A673 (cell line): ENCODE data around the gene RNF121. TPM values are rescaled to one million over a fixed set of nuclear protein-coding genes. Genes with fewer than 3 reads are reported as not detected.

Source experiments
- BruUV-seq: library from RNA; stranded (reverse); fragments of 400-500 nt; replicated peaks from 2 replicates; lab custom pipeline; 2021; lab: Mats Ljungman, UMichigan
- CTCF ChIA-PET: fragments of 300-600 bp; sonication (Branson Sonifier 250); formaldehyde crosslinking; loops from one replicate; lab custom pipeline; 2022; ENCODE audit warnings: antibody characterized with exemption; lab: Charles Lee
- POLR2A ChIA-PET: fragments of 300-600 bp; sonication (Branson Sonifier 250); formaldehyde crosslinking; loops from one replicate; lab custom pipeline; 2022; ENCODE audit warnings: antibody characterized with exemption; ENCODE audit not compliant: low non-redundant PET; lab: Charles Lee
- DNase-seq: peaks from one replicate; pipeline ENCODE4 v3.0.0-alpha.2; 2015; ENCODE audit warnings: low spot score
- H3K27ac ChIP-seq: fragments of 200-600 bp; sonication (generic); 2 replicates; pipeline ENCODE4 v1.5.1; 2016; ENCODE audit warnings: mixed run types, low read depth, mild to moderate bottlenecking, mixed read lengths, antibody characterized with exemption, low read length; ENCODE audit not compliant: poor library complexity, severe bottlenecking
- H3K27me3 ChIP-seq: fragments of 200-600 bp; sonication (generic); replicated peaks from 2 replicates; pipeline ENCODE4 v1.6.1; 2017; ENCODE audit warnings: mixed run types, low read depth, mild to moderate bottlenecking, mixed read lengths, antibody characterized with exemption, low read length; ENCODE audit not compliant: insufficient read depth, poor library complexity
- H3K36me3 ChIP-seq: fragments of 200-600 bp; sonication (generic); 2 replicates; pipeline ENCODE4 v1.6.1; 2016; ENCODE audit warnings: mixed run types, mild to moderate bottlenecking, mixed read lengths, antibody characterized with exemption, low read length; ENCODE audit not compliant: insufficient read depth, poor library complexity, severe bottlenecking
- H3K4me1 ChIP-seq: fragments of 200-600 bp; sonication (generic); 2 replicates; pipeline ENCODE4 v1.6.1; 2017; ENCODE audit warnings: mixed run types, mild to moderate bottlenecking, mixed read lengths, antibody characterized with exemption, low read length; ENCODE audit not compliant: insufficient read depth, poor library complexity, severe bottlenecking
- H3K4me3 ChIP-seq: fragments of 200-600 bp; sonication (generic); 2 replicates; pipeline ENCODE4 v1.5.1; 2016; ENCODE audit warnings: low read depth, mixed run types, mild to moderate bottlenecking, mixed read lengths, low read length; ENCODE audit not compliant: poor library complexity, severe bottlenecking
- H3K9me3 ChIP-seq: fragments of 200-600 bp; sonication (generic); 2 replicates; pipeline ENCODE4 v1.6.1; 2016; ENCODE audit warnings: mixed run types, low read depth, mild to moderate bottlenecking, mixed read lengths, antibody characterized with exemption, low read length; ENCODE audit not compliant: poor library complexity, severe bottlenecking
- EZH2 ChIP-seq: fragments of 200-600 bp; sonication (generic); IDR thresholded peaks from 2 replicates; pipeline ENCODE4 v1.6.1; 2017; ENCODE audit warnings: borderline replicate concordance, low read depth, mild to moderate bottlenecking, mixed read lengths, antibody characterized with exemption, low read length; ENCODE audit not compliant: poor library complexity, severe bottlenecking
- intact Hi-C: fragments of 100-400 bp; cut with micrococcal nuclease; formaldehyde crosslinking; loops from one replicate; pipeline ENCODE4 v1.10.0; 2022; ENCODE audit not compliant: unreplicated experiment
- total RNA-seq: library from RNA; stranded (reverse); gene quantifications from 2 replicates; pipeline ENCODE4 v1.2.3, GENCODE V29; 2021
- TF ChIP-seq, protein P1 (sequence below): fragments of 300-800, 200-600 bp; sonication (generic); conservative IDR thresholded peaks from 2 replicates; pipeline ENCODE4 v1.5.1; 2017; ENCODE audit warnings: low read depth, mild to moderate bottlenecking, antibody characterized with exemption, low read length, moderate library complexity, mixed read lengths

RNF121 gene
- total RNA-seq, 1 experiment from 2014 or later = 59.1 TPM

DNA sequence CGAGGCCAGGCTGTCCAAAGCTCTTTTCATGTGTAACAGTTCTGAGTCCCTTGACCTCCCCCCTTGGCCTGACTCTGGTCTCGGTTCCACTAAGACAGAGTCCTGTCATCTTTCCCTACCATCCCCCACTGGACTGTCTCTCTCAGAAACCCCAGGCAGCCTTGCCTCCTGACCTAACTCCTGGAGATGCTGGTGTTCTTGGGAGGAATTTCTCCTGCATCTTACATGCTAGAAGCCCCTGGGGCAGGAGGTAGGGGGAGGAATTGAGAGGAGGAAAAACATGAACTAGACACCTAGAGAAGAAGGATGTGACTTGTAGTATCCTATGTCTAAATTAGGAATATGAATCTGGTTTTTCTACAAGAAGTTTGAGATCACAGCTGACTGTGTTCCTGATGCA lies 69.2 kb downstream of the RNF121 start:
- Histone ChIP-seq H3K27me3 (no peaks in the 10 kb centered on the region), H3K36me3 (peaks cover 21% of the 10 kb centered on the region), H3K4me1 (no peaks in the 10 kb centered on the region), H3K4me3 (no peak overlapping the region), H3K27ac (no peak overlapping the region), H3K9me3 (no peaks in the 10 kb centered on the region)
- no TSS peak for BruUV-seq
- DNase-seq = no peak
- TF ChIP-seq EZH2 = no peak
- TF ChIP-seq, protein P1, sequence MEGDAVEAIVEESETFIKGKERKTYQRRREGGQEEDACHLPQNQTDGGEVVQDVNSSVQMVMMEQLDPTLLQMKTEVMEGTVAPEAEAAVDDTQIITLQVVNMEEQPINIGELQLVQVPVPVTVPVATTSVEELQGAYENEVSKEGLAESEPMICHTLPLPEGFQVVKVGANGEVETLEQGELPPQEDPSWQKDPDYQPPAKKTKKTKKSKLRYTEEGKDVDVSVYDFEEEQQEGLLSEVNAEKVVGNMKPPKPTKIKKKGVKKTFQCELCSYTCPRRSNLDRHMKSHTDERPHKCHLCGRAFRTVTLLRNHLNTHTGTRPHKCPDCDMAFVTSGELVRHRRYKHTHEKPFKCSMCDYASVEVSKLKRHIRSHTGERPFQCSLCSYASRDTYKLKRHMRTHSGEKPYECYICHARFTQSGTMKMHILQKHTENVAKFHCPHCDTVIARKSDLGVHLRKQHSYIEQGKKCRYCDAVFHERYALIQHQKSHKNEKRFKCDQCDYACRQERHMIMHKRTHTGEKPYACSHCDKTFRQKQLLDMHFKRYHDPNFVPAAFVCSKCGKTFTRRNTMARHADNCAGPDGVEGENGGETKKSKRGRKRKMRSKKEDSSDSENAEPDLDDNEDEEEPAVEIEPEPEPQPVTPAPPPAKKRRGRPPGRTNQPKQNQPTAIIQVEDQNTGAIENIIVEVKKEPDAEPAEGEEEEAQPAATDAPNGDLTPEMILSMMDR = no peak
- intact Hi-C loops = no loop called here
- ChIA-PET CTCF (no interaction called here), POLR2A (no interaction called here)

DNA sequence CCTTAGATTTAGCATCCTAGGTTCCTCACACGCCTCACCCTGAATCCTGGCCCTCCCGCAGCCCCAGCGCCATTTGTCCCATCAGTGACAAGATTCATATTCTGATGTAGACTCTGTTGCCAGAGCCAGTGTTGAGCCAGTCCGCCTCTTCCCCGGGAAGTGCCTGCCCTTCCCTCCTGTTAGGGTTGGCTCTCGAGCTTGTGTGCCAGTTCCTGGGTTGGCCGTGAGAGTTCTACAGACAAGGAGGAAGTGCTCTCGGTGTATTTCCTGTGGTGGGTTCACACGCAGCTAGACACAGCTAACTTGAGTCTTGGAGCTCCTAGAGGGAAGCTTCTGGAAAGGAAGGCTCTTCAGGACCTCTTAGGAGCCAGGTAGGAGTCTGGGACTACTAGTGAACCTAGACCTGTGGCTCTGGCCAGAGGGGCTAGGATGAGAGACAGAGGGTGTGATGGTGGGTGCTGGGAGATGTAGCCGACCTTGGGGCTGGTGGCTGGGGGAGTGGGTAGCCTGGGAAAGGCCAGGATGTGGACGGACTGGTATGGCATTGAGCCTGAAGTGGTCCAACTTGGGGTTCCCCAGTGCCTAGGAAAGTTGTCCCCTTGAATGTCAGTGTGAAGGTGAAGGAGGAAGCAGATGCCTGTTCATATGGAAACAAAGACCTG lies 69.9 kb downstream of the RNF121 start, which contains the start of gene IL18BP:
Gene IL18BP, plus strand, starts transcription at position 261 of the 662 bp plus-strand sequence. CDS start 1,076 bp downstream, outside the sequence.
- intact Hi-C loops = no loop called here
- BruUV-seq = no TSS peak
- no peak for DNase-seq
- Histone ChIP-seq H3K27ac (no peak within 1 kb of the TSS), H3K36me3 (peaks cover 27% of the 10 kb centered on the region), H3K4me1 (no peaks in the 10 kb centered on the region), H3K4me3 (no peak within 1 kb of the TSS), H3K9me3 (no peaks in the 10 kb centered on the region), H3K27me3 (no peaks in the 10 kb centered on the region)
- TF ChIP-seq, protein P1 = no peak
- TF ChIP-seq EZH2 = no peak
- ChIA-PET CTCF (no interaction called here), POLR2A (no interaction called here)

DNA sequence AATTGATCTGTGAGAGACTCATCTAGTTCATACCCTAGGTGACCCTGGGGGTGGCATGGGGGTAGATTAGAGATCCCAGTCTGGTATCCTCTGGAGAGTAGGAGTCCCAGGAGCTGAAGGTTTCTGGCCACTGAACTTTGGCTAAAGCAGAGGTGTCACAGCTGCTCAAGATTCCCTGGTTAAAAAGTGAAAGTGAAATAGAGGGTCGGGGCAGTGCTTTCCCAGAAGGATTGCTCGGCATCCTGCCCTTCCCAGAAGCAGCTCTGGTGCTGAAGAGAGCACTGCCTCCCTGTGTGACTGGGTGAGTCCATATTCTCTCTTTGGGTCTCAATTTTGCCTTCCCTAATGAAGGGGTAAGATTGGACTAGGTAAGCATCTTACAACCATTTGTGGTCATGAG lies 70.5 kb downstream of the RNF121 start:
- Histone ChIP-seq H3K4me1 (no peaks in the 10 kb centered on the region), H3K4me3 (no peak overlapping the region), H3K36me3 (peaks cover 32% of the 10 kb centered on the region), H3K9me3 (no peaks in the 10 kb centered on the region), H3K27me3 (no peaks in the 10 kb centered on the region), H3K27ac (no peak overlapping the region)
- DNase-seq = no peak
- intact Hi-C loops = no loop called here
- no peak for TF ChIP-seq EZH2
- TF ChIP-seq, protein P1 = no peak
- ChIA-PET CTCF (no interaction called here), POLR2A (no interaction called here)
- no TSS peak for BruUV-seq
